CD4-positive, alpha-beta T cell treated with Interleukin-17A for 4 hours (primary cell): ENCODE results near the gene DLG4.
"Not testable (repeated sequence)": the region's sequence is repeated elsewhere in the genome, so short reads cannot be mapped to it uniquely, and the experiment has no call there.

Experiments
- DNase-seq: peaks from one replicate; pipeline ENCODE4 v3.0.0-alpha.2; 2020; ENCODE audit warnings: mixed read lengths

Gene DLG4

DNA sequence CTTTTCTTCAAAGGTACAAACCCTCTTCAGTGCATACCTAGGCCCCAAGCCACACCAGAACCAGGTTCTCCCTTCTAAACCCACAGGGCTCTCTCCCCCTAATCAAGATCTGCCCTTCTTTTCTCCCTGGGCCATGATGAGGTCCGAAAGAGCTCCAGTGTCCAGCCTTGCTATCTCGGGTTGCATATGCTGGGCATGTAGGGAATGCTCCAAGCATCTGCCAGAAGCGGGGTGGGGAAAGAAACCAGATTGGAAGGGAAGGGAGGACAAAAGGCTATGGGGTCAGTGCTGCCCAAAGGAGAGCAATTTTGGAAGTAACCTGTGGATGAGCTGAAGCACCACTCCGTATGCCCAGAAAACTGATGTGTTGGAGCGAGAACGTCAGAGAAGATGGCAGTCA, 29.6 kb upstream of the DLG4 start:
- DNase-seq: no peak

DNA sequence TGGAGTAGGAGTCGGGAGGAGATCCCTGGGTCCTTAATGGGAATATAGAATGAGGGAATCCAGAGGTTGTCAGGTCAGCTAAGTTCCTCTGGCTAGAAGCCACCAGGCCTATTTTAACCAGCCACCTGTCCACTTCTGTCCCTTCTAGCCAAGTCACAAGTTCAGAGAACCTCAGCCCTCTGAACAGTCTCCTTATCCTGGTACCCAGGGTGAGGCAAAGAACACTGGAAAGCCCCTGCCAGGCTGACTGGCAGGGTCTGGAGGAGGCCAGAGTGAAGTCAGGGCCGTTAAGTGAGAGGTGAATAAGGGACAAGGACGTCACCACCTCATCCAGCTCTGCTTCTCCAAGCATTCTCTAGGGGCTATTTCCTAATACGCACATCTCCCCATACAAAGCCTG, 29.2 kb upstream of the DLG4 start:
- DNase-seq: no peak

DNA sequence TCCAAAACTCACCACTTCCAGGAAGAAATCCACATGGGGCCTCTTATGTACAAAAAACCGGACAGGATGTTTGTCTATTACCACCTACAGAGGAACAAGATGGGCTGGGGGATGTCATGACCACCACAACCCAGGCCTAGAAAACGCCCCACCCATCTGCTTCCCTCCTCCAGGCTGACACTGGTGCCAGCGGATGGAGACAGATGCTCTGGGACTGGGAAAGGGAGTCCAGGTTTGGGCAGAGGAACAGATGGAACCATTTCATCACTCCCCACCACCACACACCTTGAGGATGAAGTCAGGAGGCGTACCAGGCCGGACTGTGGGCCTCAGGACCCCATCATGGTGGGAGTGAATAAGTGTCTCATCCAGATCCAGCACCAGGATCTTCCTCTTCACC, 27.1 kb upstream of the DLG4 start:
- DNase-seq: no peak

DNA sequence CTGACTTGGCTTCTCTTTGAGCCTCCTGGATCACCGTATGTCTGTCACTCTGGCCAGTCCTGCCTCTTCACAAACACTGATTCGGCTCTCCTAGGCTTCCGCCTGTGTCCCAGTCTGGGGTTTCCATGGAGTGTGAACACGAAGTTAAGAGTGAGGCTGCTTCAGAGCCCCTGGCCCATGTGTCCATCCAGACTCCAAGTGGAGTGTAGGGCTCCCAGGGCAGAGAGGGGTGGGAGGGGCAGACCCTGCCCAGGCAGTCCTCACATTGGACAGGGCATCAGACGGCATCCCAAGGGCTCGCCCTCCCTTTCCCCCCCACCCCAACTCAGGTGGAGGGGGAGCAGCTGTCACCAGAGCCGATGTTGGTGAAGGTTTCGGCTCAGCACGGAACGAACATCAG, 24.2 kb upstream of the DLG4 start:
- DNase-seq: not testable (repeated sequence)

DNA sequence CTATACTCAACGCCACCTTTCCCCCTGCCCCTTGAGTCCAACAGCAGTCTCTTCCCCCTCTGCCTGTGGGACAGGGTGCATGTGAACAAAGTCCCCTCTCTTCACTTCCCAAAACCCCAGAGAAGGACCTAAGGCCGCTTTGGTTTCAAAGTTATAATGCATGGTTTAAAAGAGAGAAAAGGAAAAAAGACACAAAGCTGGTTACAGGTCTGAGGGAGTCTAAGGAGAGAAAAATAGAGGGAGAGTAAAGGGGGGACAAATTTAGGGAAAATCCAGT, 23.8 kb upstream of the DLG4 start:
- DNase-seq: no peak

DNA sequence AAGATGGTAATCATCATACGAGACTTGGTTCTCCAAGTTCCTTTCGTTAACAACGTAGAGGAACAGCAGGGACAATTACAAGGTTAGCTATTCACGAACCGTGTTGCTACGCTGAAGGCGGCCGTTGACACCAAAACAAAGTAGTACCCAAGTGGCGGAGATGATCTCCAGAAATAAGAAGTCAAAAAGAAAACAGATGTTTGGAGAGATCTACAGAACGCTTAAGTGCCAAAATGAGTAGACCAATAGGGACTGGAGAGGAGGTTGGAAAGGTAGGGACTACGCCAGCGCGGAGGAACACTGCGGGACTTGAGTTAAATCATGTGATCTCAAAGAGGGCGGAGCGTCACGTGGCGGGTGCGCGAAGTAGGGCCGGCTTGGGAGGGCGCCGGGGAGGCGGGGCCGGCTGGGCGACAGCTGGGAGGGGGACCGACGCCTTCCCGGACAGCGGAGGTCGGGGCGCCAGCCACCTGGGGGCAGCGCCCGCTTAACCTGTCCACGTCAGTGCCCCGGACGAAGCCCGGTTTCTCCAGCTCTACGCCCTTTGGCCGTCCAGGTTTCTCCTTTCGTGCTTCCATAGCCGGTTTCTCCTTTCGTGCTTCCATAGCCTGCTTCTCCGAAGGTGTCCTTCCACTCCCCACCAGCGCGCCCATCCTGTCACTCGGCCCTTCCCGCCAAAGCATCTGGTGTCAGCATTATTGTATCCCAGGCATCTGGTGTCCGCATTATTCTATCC, 23.2 kb upstream of the DLG4 start:
- DNase-seq: peak; percentile 96

DNA sequence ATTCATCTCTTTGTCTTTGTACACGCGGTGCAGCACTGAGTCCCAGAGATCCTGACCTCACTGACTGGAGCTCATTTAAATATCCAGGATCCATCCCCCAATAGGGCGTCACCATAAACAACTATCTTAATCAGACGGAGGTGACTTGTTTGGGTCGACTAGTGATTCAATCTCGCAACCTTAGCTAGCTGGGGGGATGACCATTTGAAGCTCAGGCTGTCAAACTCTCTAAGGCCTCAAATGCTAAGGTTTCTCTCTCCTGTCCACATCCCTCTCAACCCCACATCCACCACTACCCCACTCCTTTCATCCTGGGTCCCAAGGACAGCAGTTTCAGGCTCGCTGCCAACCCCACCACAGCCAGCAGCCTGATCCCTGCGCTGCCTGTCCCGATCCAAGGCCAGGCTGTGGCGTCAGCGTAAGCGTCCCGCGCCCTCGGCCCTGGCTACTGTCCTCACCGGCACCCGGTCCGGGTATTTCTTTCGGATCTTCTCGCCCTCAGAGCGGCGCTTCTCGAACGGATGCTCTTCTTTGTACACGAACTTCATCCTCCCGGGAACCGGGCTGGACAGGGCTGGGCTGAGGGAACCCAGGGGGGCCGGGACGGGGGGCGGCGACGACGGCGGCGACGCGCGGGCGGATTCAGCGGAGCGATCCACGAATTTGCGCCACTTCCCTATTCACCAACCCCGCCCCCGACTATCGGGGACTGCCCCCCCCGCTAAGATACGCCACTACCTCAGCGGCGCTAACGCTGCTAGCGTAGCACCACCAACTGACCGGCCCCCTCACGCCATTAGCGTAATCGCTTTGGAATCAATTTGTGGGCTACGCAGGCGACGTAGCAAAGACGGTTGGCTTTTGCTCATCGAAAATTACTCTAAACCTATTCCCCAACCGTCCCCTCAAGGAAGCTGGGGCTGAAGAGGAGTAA, 22.4 kb upstream of the DLG4 start, which contains the start of gene GABARAP:
Gene GABARAP (minus strand): TSS at position 667 of the 934 bp plus-strand sequence. CDS start 119 bp downstream, at position 548.
- peak; percentile 93 for DNase-seq

DNA sequence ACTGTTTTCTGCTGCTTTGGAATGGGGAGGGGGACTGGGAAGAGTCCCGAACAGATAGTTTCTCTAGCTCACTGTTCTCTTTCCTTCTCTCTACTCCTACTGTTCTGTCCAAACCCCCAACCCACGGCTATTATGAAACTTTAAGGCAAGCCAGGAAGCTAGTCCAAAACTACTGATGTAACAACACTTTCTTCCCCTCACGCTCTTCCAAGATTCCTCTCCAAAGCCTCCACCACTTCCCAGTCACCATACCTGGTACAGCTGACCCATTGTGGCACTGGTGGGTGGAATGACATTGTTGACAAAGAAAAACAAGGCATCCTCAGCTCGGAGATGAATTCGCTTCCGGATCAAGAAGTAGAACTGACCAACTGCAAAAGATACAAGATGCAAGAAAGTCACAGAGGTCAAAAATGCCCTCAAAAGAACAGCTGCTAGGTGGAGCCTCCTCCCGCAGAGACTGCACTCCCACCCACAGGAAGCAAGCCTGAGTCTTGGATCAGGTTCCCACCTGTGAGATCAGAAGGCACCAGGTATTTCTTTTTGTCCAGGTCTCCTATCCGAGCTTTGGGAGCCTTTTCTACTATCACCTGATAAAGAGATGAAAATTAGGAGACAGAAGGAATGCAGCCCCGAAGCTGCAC, 21.6 kb upstream of the DLG4 start:
- no peak for DNase-seq

DNA sequence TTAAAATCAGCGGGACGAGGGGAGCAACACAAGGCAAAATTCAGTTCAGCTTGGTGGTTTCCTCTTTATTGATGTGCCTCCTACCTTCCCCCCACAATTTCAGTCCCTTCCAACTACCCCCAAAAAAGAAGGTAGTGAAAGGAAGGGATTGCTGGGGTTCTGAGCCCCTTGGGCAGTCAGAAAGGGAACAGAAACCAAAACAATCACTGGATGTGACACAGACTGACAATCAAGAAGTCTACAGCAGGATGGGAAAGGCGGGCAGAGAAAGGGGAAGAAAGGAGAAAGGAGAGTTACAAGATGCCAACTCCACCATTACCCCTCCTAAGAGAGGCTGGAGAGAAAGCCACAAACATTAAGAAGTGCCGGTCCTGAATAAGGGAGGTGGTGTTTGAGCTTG, 20.7 kb upstream of the DLG4 start:
- DNase-seq: no peak

DNA sequence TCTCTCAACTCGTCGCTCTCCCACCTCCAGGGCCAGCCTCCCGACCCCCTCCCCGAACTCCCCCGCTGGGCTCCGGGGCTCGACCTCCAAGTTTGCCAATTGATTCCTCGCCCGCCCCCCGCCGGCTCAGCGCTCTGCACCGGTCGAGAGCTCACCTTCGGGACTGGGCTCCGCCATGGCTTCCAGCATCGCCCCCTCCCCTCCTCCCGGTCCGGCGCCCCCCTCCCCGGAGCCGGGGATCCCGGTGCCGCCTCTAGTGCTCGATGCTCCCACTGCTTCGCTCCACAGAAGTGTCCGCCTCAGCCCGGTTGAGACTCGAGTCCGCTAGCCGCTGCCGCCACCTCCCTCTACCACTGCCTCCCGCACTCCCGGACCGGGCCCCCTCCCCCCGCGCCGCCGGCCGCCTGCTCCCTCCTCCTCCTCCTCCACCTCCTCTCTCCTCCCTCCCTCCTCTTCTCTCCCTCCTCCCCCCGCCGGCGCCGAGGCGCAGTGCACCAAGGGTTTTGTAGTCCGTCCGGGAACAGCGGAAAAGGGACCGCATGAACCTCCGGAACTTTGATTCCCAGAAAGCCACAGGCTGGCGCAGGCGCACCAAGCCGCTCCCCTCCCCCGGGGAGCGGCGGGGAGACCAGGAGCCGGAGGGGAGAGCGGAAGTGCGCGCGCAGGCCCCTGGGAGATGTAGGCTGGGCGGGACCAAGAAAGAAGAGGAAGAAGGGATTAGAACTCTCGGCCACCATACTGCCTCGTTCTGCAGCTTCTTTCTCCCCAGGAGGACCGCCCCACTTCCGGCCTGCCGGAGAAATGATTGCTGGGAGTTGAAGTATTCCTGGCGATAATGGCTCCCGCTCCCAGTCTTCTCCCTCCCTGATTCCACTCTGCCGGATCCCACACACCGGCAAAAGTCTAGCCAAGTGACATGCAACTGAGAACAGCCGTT, 19.7 kb upstream of the DLG4 start, which contains the start of gene PHF23:
Gene PHF23 (minus strand): TSS at position 367 of the 937 bp plus-strand sequence. CDS start 178 bp downstream, at position 189.
- peak; percentile 99 for DNase-seq

DNA sequence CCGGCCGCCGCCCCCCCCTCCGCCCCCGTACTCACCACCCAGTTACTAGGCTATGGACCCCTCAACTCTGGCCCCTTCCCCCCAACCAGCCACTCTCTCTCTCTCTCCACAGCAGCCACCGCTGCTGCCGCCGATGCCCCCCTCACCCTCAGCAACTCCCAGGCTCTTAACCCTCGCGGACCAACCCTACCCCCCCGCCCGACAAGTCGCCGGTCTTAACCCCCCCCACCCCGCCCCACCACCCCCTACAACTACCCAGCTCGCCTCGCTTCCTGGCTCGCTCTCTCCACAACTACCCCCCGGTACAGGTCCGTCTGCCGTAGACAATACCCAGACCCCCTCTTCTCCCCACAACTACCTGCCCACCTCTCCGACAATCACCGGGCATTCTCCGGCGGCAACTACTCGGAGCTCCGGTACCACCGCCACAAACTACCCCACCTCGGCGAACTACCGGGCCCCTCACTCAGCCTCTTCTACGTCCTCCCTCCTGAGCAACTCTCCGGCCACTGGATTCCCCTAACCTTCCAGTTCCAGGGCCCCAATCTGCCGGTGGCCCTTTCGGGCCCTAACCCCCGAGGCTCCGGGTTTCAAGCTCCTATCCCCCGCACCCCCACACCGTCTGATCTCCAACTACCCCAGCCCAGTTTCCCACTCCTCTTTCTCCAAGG, 18.9 kb upstream of the DLG4 start:
- peak; percentile 39 for DNase-seq

DNA sequence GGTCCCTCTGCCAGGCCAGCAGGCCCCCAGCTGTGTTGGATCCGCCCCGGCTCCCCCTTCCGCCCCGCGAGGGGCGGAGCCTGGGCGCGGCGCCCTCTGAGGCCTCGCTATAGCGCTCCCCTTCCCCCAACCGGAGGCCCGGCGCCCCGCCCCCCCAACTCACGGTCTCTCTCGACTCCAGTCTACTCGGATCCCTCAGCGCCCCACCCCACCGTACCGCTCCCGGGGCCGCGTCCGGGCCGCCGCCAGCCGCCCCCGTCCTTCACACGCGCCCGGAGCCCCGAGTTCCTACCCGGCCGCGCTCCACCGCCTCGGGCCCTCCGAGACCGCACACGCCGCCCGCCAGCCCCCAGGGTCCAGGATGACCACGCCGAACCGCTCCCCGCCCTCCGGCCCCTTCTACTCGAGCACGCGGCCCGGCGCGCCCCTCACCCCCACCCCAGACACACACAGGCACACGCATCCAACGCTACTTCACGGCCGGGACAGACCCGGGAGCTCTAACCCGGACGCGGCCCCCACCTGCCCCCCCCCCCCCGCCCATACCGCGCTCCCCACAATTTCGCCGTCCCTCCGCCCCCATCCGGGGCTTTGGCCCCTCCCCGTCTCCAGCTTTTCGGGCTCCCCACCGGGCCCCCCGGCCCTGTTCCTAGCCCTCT, 18.3 kb upstream of the DLG4 start:
- DNase-seq: peak; percentile 93

DNA sequence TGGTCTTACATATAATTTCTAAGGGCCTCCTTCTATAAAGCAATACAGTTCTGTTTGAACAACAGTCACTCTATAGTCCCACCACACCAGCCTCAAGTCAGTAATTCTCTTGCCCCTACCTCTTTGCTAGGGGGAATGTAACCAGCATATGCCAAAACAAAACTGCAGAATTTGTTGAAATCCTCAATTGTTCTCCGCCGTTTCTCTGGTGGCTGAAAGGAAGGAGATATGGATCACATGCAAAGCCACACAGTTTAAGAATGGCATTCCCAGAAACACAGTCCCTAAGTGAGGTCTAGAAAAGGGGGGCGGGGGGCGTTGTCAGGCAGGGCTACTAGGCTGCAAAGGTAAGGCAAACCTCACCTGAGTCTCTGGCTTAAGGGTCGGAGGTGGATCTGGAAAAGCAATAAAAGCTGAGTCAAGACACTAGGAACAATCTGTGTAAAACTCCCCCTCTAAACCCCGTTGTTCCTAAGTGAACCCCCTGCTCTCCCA, 17.7 kb upstream of the DLG4 start:
- no peak for DNase-seq

DNA sequence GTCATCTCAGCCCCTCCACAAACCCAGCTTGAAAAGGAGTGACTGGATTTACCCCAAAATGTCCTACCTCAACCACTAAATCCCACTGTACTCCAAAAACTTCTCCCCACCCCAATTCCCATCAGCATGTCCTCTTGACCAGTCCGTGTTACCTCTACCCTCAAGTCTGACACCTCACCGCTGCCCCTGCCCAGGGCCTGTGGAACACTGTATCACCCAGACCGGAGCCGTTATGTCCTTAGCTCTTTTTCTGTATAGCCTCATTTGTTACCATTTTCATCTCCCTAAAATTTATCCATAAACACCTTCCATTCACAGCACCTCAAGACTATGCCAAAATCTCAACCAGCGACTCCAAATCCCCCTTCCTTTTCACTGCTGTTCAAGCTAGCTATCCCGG, 17.2 kb upstream of the DLG4 start:
- no peak for DNase-seq

DNA sequence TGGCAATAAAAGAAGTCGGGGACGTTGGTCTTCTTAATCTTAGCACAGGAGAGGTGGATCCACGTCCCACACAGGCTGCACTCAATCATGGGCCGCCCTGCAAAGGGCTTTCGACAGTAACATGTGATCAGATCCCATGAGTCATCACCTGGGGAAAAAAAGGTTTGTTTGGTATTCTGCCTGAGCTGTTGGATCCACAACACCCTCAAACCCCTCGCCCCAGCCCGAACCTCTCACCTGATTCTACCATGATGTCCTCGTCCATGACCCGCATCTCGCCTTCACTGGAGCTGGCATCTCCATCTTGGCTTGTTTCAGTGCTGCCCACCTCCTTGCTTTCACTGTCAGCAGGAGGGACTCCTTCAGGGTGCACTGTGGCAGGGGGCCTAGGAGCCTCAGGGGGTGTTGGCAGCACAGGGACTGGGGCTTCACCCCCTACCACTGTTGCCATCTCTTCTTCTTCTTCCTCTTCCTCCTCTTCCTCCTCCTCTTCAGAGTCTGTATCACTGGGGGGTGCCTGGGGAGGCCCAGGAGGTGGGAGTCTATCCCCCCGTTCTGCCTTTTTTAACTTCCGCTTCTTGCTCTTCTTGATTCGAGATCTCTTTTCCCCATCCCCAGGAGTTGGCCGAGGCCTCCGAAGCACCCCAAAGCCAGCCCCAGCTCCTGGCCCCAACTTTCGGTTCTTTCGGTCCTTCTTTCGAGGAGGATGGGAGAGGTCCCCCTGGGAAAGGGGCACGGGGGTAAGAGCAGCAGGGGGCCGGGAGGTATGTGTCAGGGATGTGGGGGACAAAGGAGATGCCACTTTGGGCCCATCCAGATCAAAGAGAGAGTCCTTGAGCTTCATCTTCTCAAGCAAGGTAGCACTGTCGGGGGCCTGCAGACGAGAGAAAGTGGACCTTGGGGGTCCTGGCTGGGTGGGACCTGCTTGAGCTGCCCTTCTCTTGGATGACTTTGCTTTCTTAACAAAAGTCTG, 16.3 kb upstream of the DLG4 start:
- DNase-seq: peak; percentile 35

DNA sequence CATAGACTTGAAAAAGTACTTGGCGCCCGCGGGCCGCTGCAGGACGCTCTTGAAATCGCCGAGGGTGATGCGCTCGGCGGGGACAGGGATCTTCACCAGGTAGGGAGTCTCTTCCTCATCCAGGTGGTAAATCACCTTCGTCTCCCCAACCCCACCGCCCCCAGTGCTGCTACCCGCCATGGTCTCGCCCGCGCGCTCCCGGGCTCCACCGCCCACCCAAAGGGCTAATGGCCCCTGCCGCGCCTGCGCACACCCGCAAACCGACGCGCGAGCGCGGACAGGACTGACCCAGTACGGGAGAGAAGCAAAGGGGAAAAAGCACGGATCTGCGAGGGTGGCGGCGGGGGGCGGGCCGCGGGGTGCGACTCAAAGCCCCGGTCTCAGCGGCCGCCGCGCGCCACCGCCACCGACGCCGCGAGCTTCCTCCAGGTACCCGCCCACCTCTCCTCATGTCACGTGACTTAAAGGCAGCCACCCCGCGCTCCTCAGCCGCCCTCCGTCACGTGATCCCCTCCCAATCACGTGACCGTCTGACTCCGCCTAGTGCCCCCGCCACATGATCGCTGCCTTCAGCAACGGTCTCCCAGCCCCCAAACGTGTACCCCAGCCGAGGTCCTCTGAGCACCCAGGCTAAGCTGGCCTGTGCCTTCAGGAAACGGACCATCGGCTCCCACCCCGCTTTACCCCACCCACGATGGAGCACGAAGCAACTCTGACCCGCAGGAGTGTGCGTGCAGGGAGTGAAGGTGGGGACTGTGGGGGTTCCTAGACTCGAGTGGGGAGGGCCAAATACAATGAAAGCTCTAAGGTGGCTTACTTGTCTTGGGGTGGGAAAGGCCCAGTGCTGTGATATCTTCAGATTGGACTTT, 14.7 kb upstream of the DLG4 start, which contains the start of gene DVL2:
Gene DVL2 (minus strand): TSS at position 435 of the 869 bp plus-strand sequence. CDS start 255 bp downstream, at position 180.
- peak; percentile 95 for DNase-seq

DNA sequence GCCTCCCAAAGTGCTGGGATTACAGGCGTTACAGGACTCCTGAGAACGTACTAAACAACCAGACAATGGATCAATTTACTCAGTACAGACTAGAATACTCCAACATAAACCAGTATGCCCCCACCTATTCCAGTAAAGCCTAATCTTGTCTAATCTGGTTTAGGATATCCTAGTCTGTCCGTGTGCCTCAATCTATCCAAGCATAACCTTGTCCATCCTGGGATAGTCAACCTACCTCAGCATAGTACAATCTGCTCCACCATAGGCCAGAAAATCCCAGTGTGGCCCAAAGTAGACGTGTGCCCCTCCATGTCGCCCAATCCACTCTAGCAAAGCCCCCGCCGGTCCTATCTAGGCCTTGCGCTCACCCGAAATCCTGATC, 14.1 kb upstream of the DLG4 start:
- DNase-seq: no peak

DNA sequence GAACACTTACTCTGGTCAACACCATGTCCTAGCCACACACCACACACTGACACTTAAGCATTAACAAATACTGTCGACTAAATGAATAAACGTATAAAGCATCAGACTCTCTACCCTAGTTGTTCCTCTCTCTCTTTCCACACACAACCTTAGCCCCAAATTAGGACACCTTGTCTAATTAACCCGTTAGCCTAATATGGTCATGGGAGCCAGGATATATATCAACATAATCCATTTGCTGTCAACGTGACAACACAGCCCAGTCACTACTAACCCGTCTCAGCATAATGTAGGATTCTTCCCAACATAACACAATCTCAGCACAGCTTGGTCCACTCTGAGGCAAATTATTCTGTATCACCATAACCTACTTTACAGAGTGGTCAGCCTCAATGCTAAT, 12.5 kb upstream of the DLG4 start:
- DNase-seq: no peak

DNA sequence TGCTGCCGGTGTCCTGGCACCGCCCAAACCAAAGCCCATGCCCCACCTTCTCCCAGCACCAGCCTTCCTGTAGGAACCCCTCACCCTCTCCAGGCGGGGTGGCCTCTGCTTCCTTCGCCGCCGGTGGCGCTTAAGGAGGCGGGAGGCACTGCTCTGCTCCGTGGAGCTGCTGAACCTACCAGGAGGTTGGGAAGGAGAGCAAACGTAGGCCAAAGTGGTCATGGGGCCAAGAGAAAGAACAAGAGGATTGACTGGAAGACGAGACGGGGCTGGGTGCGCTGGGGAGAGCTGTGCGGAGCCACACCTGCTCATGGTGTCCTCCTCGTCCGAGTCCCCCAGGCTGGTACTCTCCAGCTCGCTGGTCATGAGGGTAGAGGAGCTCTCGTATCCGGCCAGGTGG, 9.9 kb upstream of the DLG4 start:
- no peak for DNase-seq
